ENCODE data around the gene PPCS. TPM values are rescaled to one million over a fixed set of nuclear protein-coding genes. Genes with fewer than 3 reads are reported as not detected.

PPCS gene
- total and polyA plus RNA-seq, 2 donors (not counting 3 experiments of a cell fraction or from before 2014, with no cell fraction given): 31.7 to 32.6 TPM

GRCh38 chr1:42433369-42433768 lies 23.0 kb upstream of the PPCS start:
- TF ChIP-seq GATA2 (IDR thresholded peaks at IDR 0.05; ENCODE audit: insufficient read depth, insufficient read length, low read depth, low read length): no peak
- TF ChIP-seq, protein P1, sequence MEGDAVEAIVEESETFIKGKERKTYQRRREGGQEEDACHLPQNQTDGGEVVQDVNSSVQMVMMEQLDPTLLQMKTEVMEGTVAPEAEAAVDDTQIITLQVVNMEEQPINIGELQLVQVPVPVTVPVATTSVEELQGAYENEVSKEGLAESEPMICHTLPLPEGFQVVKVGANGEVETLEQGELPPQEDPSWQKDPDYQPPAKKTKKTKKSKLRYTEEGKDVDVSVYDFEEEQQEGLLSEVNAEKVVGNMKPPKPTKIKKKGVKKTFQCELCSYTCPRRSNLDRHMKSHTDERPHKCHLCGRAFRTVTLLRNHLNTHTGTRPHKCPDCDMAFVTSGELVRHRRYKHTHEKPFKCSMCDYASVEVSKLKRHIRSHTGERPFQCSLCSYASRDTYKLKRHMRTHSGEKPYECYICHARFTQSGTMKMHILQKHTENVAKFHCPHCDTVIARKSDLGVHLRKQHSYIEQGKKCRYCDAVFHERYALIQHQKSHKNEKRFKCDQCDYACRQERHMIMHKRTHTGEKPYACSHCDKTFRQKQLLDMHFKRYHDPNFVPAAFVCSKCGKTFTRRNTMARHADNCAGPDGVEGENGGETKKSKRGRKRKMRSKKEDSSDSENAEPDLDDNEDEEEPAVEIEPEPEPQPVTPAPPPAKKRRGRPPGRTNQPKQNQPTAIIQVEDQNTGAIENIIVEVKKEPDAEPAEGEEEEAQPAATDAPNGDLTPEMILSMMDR (IDR thresholded peaks at IDR 0.05; ENCODE audit: extremely low read depth in 1 of 2, insufficient read depth in 1 of 2, low read depth in 1 of 2, low read length in 2 of 2): no peak
- TF ChIP-seq, protein P2, sequence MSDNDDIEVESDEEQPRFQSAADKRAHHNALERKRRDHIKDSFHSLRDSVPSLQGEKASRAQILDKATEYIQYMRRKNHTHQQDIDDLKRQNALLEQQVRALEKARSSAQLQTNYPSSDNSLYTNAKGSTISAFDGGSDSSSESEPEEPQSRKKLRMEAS (IDR thresholded peaks at IDR 0.05; ENCODE audit: insufficient read depth, insufficient read length): no peak
- intact Hi-C loops (cut with micrococcal nuclease): no loop called here
- H3K9me1 ChIP-seq (replicated peaks; ENCODE audit: control insufficient read depth, extremely low read depth, insufficient read depth, low read length): no peaks in the 10 kb centered on the region
- no peak overlapping the region for H3K4me2 ChIP-seq (ENCODE audit: insufficient read depth, low read length)
- no peak overlapping the region for H3K27ac ChIP-seq (ENCODE audit: insufficient read depth, low read depth, low read length)
- H4K20me1 ChIP-seq (replicated peaks; ENCODE audit: control insufficient read depth, extremely low read depth, insufficient read depth, low read length): no peaks in the 10 kb centered on the region
- CTCF ChIA-PET: no interaction called here
- DNase-seq (ENCODE audit: low read depth, low spot score) (no peak), FAIRE-seq (no peak)
- POLR2A ChIA-PET: no interaction called here
- H2AFZ ChIP-seq (ENCODE audit: low read depth, low read length): no peak overlapping the region
- H3K36me3 ChIP-seq (ENCODE audit: control insufficient read depth in 2 of 2, extremely low read depth in 1 of 2, insufficient read depth in 2 of 2, low read length in 2 of 2): no peaks in the 10 kb centered on the region
- H3K27me3 ChIP-seq (ENCODE audit: control insufficient read depth in 2 of 2, insufficient read depth in 2 of 2, low read length in 2 of 2): no peaks in the 10 kb centered on the region
- dilution Hi-C loops (cut with MboI; ENCODE audit: extremely low pct_ligation_motif_present, low sequenced_read_pairs): no loop called here
- no peak overlapping the region for H3K4me3 ChIP-seq (replicated peaks in 1 of 3; ENCODE audit: insufficient read depth in 1 of 3, low read depth in 1 of 3, low read length in 3 of 3)
- no peak overlapping the region for H3K9ac ChIP-seq (replicated peaks; ENCODE audit: extremely low read depth, insufficient read depth, low read length)
- peaks cover 7% of the 10 kb centered on the region for H3K4me1 ChIP-seq (ENCODE audit: control insufficient read depth, extremely low read depth, insufficient read depth, low read length)
- no peaks in the 10 kb centered on the region for H3K79me2 ChIP-seq (ENCODE audit: control insufficient read depth, insufficient read depth, low read length)
- no TSS peak for BruUV-seq (replicated peaks)
- H3K9me3 ChIP-seq (replicated peaks; ENCODE audit: control insufficient read depth, insufficient read depth, low read length): no peaks in the 10 kb centered on the region

- Histone ChIP-seq H3K36me3 (ENCODE audit: control insufficient read depth in 2 of 2, extremely low read depth in 1 of 2, insufficient read depth in 2 of 2, low read length in 2 of 2) (no peaks in the 10 kb centered on the region), H3K4me1 (ENCODE audit: control insufficient read depth, extremely low read depth, insufficient read depth, low read length) (peaks cover 7% of the 10 kb centered on the region), H3K27ac (ENCODE audit: insufficient read depth, low read depth, low read length) (no peak overlapping the region), H4K20me1 (replicated peaks; ENCODE audit: control insufficient read depth, extremely low read depth, insufficient read depth, low read length) (no peaks in the 10 kb centered on the region), H3K9me1 (replicated peaks; ENCODE audit: control insufficient read depth, extremely low read depth, insufficient read depth, low read length) (no peaks in the 10 kb centered on the region), H2AFZ (ENCODE audit: low read depth, low read length) (no peak overlapping the region), H3K79me2 (ENCODE audit: control insufficient read depth, insufficient read depth, low read length) (no peaks in the 10 kb centered on the region), H3K4me3 (replicated peaks in 1 of 3; ENCODE audit: insufficient read depth in 1 of 3, low read depth in 1 of 3, low read length in 3 of 3) (no peak overlapping the region), H3K9me3 (replicated peaks; ENCODE audit: control insufficient read depth, insufficient read depth, low read length) (no peaks in the 10 kb centered on the region), H3K4me2 (ENCODE audit: insufficient read depth, low read length) (no peak overlapping the region), H3K9ac (replicated peaks; ENCODE audit: extremely low read depth, insufficient read depth, low read length) (no peak overlapping the region), H3K27me3 (ENCODE audit: control insufficient read depth in 2 of 2, insufficient read depth in 2 of 2, low read length in 2 of 2) (no peaks in the 10 kb centered on the region)
- ChIA-PET CTCF (no interaction called here), POLR2A (no interaction called here)
- BruUV-seq (replicated peaks): no TSS peak
- intact Hi-C loops (cut with micrococcal nuclease) (no loop called here), dilution Hi-C loops (cut with MboI; ENCODE audit: extremely low pct_ligation_motif_present, low sequenced_read_pairs) (no loop called here)
- TF ChIP-seq POLR2AphosphoS5 (IDR thresholded peaks at IDR 0.05; ENCODE audit: insufficient read depth, low read depth, low read length): no peak
- no peak for TF ChIP-seq FOS (IDR thresholded peaks at IDR 0.05; ENCODE audit: borderline replicate concordance, insufficient read depth, low read length)
- TF ChIP-seq JUN (IDR thresholded peaks at IDR 0.05; ENCODE audit: borderline replicate concordance, insufficient read depth, insufficient read length, low read depth): no peak
- no peak for TF ChIP-seq GATA2 (IDR thresholded peaks at IDR 0.05; ENCODE audit: insufficient read depth, insufficient read length, low read depth, low read length)
- TF ChIP-seq EZH2 (IDR thresholded peaks at IDR 0.05; ENCODE audit: borderline replicate concordance, low read depth, low read length, severe bottlenecking): no peak
- TF ChIP-seq, protein P1 (IDR thresholded peaks at IDR 0.05; ENCODE audit: extremely low read depth in 1 of 2, insufficient read depth in 1 of 2, low read depth in 1 of 2, low read length in 2 of 2): no peak
- TF ChIP-seq POLR2A (IDR thresholded peaks at IDR 0.05; ENCODE audit: low read depth, low read length): no peak
- TF ChIP-seq, protein P2 (IDR thresholded peaks at IDR 0.05; ENCODE audit: insufficient read depth, insufficient read length): no peak
- TF ChIP-seq MYC (IDR thresholded peaks at IDR 0.05; ENCODE audit: low read depth, low read length): no peak
- DNase-seq (ENCODE audit: low read depth, low spot score) (no peak), FAIRE-seq (no peak)
These were observed 22.0 kb upstream of the PPCS start for GRCh38 chr1:42434340-42434739.

Data from endothelial cell of umbilical vein (primary cell).